ENCODE measurements around the gene NSL1.
"Not testable (repeated sequence)": the region's sequence is repeated elsewhere in the genome, so short reads cannot be mapped to it uniquely, and the experiment has no call there.

DNA sequence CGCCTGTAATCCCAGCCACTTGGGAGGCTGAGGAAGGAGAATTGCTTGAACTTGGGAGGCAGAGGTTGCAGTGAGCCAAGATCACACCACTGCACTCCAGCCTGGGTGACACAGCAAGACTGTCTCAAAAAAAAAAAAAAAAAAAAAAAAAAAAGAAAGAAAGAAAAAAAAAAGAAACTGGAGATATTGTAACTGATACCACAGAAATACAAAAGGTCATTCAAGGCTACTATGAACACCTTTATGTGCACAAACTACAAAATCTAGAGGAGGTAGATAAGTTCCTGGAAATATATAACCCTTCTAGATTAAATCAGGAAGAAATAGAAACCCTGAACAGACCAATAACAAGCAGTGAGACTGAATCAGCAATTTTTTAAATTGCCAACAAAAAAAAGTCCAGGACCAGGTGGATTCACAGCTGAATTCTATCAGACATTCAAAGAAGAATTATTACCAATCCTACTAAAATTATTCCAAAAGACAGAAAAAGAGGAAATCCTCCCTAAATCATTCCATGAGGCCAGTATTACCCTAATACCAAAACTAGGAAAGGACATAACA, 26.8 kb downstream of the NSL1 start:
- TF ChIP-seq, protein P1, sequence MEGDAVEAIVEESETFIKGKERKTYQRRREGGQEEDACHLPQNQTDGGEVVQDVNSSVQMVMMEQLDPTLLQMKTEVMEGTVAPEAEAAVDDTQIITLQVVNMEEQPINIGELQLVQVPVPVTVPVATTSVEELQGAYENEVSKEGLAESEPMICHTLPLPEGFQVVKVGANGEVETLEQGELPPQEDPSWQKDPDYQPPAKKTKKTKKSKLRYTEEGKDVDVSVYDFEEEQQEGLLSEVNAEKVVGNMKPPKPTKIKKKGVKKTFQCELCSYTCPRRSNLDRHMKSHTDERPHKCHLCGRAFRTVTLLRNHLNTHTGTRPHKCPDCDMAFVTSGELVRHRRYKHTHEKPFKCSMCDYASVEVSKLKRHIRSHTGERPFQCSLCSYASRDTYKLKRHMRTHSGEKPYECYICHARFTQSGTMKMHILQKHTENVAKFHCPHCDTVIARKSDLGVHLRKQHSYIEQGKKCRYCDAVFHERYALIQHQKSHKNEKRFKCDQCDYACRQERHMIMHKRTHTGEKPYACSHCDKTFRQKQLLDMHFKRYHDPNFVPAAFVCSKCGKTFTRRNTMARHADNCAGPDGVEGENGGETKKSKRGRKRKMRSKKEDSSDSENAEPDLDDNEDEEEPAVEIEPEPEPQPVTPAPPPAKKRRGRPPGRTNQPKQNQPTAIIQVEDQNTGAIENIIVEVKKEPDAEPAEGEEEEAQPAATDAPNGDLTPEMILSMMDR (IDR thresholded peaks at IDR 0.05): not testable (repeated sequence)
- not testable (repeated sequence) for TF ChIP-seq EP300, POLR2A (IDR thresholded peaks at IDR 0.05)

All from tibial nerve (tissue), 4 donors.